Loucy (cell line): ENCODE data around the gene ABCC9.

Source experiments
- CTCF ChIP-seq: fragments of 200-600 bp; sonication (generic); conservative IDR thresholded peaks from 2 replicates; pipeline ENCODE4 v1.5.1; 2014; ENCODE audit warnings: mild to moderate bottlenecking, antibody characterized with exemption, low read length
- EZH2phosphoT487 ChIP-seq: fragments of 200-600 bp; IDR thresholded peaks from 2 replicates; pipeline ENCODE4 v1.6.1; 2018; ENCODE audit warnings: antibody characterized with exemption, mild to moderate bottlenecking, moderate library complexity, borderline replicate concordance

- TF ChIP-seq CTCF (no peak), EZH2phosphoT487 (no peak)
These were observed 114.1 kb downstream of the ABCC9 start for GRCh38 chr12:21827083-21827482.
